ENCODE data around the gene BHLHA15. TPM values are rescaled to one million over a fixed set of nuclear protein-coding genes. Genes with fewer than 3 reads are reported as not detected.

Gene BHLHA15
- total and polyA plus RNA-seq, 2 donors: not detected

DNA sequence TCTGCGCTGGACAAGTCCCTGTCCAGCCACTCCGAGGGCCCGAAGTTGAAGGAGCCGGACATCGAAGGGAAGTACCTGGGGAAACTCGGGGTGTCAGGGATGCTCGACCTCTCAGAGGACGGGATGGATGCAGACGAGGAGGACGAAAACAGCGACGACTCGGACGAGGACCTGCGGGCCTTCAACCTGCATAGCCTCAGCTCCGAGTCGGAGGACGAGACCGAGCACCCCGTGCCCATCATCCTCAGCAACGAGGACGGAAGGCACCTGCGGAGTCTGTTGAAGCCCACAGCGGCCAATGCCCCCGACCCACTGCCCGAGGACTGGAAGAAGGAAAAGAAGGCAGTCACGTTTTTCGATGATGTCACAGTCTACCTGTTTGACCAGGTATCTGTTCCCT lies 17.1 kb upstream of the BHLHA15 start:
- WGBS: 97% methylated on average over 28 of the region's 28 CpGs
- peaks cover 4% of the 10 kb centered on the region for H3K36me3 ChIP-seq (ENCODE audit: insufficient read depth)

DNA sequence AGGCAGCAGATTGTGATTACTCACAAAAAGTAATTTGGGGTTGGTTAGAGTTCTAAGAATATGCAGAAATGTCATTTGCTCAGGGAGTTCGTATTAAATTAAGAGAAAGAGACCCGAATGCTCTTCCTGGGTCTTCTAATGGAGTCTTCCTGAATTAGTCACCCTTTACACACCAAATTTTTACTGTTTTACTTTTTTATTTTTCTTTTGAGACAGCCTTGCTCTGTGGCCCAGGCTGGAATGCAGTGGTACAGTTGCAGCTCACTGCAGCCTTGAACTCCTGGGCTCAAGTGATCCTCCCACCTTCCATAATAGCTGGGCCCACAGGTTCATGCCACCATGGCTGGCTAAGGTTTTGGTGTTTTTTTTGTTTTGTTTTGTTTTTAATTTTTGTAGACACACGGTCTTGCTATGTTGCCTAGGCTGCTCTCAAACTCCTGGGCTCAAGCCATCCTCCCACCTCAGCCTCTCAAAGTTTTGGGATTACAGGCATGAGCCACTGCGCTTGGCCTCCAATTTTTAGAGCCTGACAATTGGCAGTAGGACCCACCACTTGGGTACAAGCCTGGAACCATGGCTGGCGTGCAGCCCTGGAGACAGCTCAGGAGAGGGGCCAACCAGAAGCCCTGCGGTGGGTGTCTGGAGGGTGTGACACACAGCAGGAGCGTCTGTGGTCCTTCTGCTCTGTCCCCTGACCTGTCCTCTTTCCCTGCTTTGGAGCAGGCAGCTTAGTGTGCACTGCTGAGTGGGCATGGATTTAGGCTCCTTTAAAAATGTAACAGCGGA lies 16.4 kb upstream of the BHLHA15 start:
- Histone ChIP-seq H3K27ac (ENCODE audit: low read depth) (no peak overlapping the region), H3K4me3 (ENCODE audit: low read depth, low read length) (no peak overlapping the region), H3K4me1 (ENCODE audit: insufficient read depth) (no peaks in the 10 kb centered on the region), H3K36me3 (ENCODE audit: insufficient read depth) (peaks cover 4% of the 10 kb centered on the region)
- WGBS: 93% methylated on average over 8 of the region's 8 CpGs
- DNase-seq (ENCODE audit: extremely low spot score): no peak

More for the DNA sequence above, 17.1 kb upstream of the BHLHA15 start:
- Histone ChIP-seq H3K27ac (ENCODE audit: low read depth) (no peak overlapping the region), H3K4me1 (ENCODE audit: insufficient read depth) (no peaks in the 10 kb centered on the region), H3K4me3 (ENCODE audit: low read depth, low read length) (no peak overlapping the region)
- no peak for DNase-seq (ENCODE audit: extremely low spot score)

DNA sequence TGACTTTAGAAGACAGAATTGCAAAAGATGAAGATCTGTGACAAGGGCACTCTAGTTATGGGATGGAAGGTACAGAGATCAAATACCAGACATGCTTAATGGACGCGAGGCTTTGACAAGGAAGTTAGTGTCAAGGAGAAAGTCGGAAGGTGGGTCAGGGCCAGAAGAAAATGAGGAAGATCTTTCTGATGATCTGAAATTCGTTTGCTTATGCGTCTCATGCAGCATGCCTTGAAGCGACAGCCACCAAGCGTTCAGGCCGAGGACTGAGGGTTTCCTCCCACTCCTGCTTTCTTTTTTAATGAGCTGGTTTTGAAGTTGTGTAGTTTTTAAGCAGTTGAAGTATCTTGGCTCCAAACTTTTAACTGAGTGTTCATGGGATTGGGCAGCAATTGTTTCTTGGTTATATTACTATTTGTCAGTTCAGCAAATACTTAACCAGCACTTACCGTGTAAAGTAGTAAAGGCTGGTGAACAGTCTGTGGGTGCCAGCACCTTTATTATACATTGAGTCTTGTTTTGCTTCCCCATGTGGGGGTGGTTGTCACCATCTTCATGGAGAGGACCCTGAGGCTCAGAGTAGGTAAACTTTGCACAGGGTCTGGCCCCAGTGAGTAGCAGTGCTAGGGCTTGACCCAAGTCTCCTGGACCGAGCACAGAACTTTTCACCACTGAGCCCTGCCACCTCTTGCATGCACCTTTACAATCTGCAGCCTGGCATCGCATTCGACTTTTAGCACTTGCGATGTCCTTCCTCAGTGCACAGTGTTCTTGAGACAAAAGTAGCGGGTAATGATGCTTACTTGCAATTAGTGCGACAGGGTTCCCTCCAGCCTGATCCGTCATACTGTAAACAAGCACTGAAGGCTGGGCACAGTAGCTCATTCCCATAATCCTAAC lies 14.3 kb upstream of the BHLHA15 start:
- WGBS: 87% methylated on average over 16 of the region's 16 CpGs
- no peak for DNase-seq (ENCODE audit: extremely low spot score)
- H3K4me3 ChIP-seq (ENCODE audit: low read depth, low read length): no peak overlapping the region

DNA sequence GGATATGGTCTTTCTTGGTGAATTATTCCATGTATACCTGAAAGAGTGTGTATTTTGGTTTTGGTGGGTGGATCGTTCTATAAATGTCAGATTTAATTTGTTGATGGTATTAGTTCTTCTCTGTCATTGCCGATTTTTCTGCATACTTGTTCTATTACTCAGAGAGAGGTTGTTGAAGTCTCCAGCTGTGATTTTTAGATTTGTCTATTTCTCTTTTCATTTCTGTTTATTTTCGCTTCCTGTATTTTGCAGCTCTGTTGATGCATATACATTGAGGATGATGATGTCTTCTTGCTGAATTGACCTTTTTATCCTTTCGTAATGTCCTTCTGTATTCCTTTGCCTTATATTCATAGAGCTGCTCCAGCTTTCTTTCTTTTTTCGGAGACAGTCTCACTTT lies 12.1 kb upstream of the BHLHA15 start:
- 92% methylated on average over 5 of the region's 5 CpGs for WGBS
- Histone ChIP-seq H3K27ac (ENCODE audit: low read depth) (no peak overlapping the region), H3K4me1 (ENCODE audit: insufficient read depth) (no peaks in the 10 kb centered on the region), H3K36me3 (ENCODE audit: insufficient read depth) (no peaks in the 10 kb centered on the region), H3K4me3 (ENCODE audit: low read depth, low read length) (no peak overlapping the region)
- no peak for DNase-seq (ENCODE audit: extremely low spot score)

More for the DNA sequence above, 14.3 kb upstream of the BHLHA15 start:
- peaks cover 2% of the 10 kb centered on the region for H3K36me3 ChIP-seq (ENCODE audit: insufficient read depth)
- no peaks in the 10 kb centered on the region for H3K4me1 ChIP-seq (ENCODE audit: insufficient read depth)
- H3K27ac ChIP-seq (ENCODE audit: low read depth): no peak overlapping the region

DNA sequence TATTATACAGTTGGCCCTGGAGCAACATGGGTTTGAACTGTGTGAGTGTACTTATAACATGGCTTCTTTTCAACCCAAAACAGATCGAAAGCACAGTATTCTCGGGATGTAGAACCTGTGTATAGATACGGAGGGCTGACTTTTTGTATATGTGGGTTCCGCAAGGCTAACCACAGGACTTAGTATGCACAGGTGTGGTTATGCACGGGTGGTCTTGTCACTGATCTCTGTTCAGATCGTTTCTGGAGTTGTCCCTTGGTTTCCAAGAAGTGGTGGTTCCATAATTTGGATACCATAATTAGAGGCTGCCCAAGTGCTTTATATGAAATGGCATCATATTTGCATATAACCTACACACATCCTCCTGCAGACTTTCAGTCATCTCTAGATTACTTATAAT lies 10.9 kb upstream of the BHLHA15 start:
- no peaks in the 10 kb centered on the region for H3K4me1 ChIP-seq (ENCODE audit: insufficient read depth)
- no peak overlapping the region for H3K4me3 ChIP-seq (ENCODE audit: low read depth, low read length)
- no peak overlapping the region for H3K27ac ChIP-seq (ENCODE audit: low read depth)
- 91% methylated on average over 6 of the region's 6 CpGs for whole genome bisulfite sequencing
- no peak for DNase-seq (ENCODE audit: extremely low spot score)
- H3K36me3 ChIP-seq (ENCODE audit: insufficient read depth): peaks cover 3% of the 10 kb centered on the region

DNA sequence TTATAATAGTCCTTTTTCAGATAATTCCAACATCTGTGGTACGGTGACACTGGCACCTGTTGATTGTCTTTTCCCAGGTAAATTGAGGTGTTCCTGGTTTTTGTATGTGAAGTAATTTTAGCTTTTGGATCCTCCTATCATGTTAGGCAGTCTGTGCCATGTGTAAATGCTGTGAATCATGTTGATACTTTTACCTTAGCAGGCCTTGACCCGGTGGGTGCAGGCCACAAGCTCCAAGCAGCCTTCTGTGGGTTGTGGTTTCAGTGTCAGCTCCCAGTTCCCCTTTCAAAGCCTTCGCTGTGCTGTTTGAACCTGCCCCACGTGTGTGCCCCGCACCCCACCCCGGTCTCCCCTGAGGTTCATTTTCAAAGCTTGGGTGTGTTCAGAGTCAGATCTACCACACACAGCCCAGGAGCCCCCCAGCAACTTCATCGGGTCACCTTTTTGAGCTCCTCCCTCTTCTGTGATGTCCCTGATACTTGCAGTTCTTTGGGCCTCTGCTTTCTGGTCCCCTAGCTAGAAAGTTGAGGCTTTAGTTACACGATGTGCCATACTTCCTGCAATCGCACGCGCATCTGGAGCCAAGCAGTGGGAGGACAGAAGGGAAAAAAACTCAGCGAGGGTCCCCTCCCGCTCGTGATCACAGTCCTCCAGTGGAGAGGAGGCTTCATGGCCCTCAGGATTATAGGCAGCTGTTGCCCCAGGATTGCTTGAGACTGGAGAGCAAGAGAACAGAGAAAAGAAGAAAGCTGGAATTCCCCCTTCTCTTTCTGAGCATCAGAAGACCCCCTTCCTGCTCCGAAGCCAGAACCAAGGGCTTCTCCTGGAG lies 8.7 kb upstream of the BHLHA15 start:
- peaks cover 7% of the 10 kb centered on the region for H3K36me3 ChIP-seq (ENCODE audit: insufficient read depth)
- H3K4me3 ChIP-seq (ENCODE audit: low read depth, low read length): no peak overlapping the region
- DNase-seq (ENCODE audit: extremely low spot score): no peak
- no peak overlapping the region for H3K27ac ChIP-seq (ENCODE audit: low read depth)
- no peaks in the 10 kb centered on the region for H3K4me1 ChIP-seq (ENCODE audit: insufficient read depth)
- WGBS: 82% methylated on average over 15 of the region's 15 CpGs

DNA sequence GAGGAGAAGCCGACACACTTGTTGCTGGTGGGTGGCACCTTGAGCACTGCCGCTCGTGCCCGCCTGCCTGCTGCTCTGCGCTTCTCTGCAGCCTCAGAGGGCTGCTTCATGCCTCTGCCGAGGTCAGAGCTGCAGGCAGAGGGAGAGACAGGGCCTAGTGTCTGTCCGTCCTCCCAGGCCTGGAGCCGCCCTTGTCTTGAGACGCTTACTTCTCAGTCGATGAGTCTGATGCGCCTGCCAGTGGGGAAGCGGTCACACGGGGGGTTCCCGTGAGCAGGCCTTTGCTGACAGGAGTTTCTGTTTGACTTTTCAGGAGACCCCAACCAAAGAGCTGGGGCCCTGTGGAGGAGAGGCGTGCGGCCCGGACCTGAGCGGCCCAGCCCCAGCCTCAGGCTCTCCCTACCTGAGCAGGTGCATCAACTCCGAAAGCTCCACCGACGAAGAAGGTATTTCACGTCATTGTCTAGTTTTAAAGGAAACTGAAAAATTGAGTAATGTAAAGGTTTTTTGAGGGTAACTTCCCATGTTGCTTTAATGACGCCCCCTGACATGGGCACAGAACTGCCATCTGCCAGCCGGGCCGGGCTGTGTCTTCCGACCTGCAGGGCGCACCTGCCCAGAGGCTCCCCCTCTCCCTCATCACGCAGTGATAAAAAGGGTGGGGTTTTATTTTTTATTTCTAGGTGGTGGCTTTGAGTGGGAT lies 7.8 kb upstream of the BHLHA15 start:
- no peak overlapping the region for H3K27ac ChIP-seq (ENCODE audit: low read depth)
- 95% methylated on average over 28 of the region's 28 CpGs for WGBS

DNA sequence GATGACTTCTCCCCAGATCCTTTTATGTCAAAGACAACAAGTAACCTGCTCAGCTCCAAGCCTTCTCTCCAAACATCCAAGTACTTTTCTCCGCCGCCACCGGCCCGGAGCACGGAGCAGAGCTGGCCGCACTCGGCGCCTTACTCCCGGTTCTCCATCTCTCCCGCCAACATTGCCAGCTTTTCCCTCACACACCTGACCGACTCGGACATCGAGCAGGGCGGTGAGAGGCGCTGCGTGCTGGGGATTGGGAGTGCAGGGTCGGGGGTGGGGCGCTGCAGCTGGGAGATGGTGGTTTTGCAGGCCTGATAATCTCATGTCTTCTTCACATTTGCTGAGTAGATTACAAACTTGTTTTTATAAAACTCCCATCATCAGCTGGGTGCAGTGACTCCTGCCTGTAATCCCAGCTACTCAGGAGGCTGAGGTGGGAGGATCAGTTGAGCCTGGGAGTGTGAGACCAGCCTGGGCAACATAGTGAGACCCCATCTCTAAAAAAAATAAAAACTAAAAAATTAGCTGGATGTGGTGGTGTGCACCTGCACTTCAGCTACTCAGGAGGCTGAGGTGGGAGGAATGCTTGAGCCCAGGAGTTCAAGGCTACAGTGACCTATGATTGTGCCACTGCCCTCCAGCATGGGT lies 7.2 kb upstream of the BHLHA15 start:
- peaks cover 8% of the 10 kb centered on the region for H3K36me3 ChIP-seq (ENCODE audit: insufficient read depth)
- no peak overlapping the region for H3K27ac ChIP-seq (ENCODE audit: low read depth)
- H3K4me3 ChIP-seq (ENCODE audit: low read depth, low read length): no peak overlapping the region
- 97% methylated on average over 18 of the region's 18 CpGs for WGBS
- no peaks in the 10 kb centered on the region for H3K4me1 ChIP-seq (ENCODE audit: insufficient read depth)
- no peak for DNase-seq (ENCODE audit: extremely low spot score)

More for the DNA sequence above, 7.8 kb upstream of the BHLHA15 start:
- H3K36me3 ChIP-seq (ENCODE audit: insufficient read depth): peaks cover 8% of the 10 kb centered on the region
- no peak overlapping the region for H3K4me3 ChIP-seq (ENCODE audit: low read depth, low read length)
- H3K4me1 ChIP-seq (ENCODE audit: insufficient read depth): no peaks in the 10 kb centered on the region
- DNase-seq (ENCODE audit: extremely low spot score): no peak

DNA sequence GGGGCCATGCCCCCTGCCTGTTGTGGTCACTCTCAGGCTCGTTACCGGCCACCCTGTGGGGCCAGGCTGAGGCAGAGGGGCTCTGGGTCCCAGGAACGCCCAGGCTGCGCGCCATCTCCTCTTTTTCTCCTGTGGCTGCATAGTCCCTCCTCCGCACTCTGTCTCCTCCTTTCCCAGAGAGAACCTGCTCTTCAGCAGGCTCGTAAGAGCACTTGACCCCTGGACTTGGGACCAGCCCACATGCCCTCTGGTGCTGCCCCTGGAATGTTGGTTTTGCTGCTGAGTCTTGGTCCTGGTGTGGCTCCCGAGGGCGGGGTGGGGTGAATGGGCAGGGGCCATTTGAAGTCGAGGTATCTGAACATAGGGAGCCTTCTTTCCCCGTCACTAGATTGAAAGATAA lies 6.6 kb upstream of the BHLHA15 start:
- no peaks in the 10 kb centered on the region for H3K4me1 ChIP-seq (ENCODE audit: insufficient read depth)
- 95% methylated on average over 11 of the region's 11 CpGs for WGBS
- no peak for DNase-seq (ENCODE audit: extremely low spot score)
- H3K36me3 ChIP-seq (ENCODE audit: insufficient read depth): peaks cover 8% of the 10 kb centered on the region
- H3K27ac ChIP-seq (ENCODE audit: low read depth): no peak overlapping the region
- no peak overlapping the region for H3K4me3 ChIP-seq (ENCODE audit: low read depth, low read length)

DNA sequence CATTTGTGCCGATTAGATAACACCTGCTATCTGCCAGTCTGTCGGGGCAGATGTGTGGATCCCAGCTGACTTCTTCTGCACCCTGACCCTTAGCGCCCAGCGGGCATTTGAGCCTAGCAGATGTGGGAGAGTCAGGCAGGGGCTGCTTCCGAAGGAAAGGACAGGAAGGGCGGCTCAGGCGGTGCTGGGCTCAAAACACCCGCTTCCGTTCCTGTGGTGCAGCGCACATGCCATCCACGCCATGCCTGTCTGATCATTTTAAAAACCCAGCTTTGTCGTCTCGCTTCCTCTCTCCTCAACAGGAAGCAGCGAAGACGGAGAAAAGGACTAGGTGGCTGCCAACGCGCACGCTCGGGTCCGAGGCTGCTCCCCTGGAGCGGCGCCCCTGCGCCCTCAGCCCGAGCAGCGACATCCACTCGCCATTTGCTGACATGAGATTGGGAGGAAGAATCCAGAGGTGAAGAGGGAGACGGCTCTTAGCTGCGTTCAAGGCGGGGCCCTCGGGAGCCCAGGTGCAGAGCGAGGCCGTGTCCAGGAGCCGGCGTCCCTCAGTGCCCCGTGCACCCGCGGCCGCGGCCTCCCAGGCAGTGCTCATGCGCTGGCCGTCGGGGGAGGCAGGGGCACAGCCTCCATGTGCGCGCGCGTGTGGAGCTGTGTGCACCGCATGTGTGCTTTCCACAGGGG lies 5.9 kb upstream of the BHLHA15 start:
- Histone ChIP-seq H3K4me1 (ENCODE audit: insufficient read depth) (no peaks in the 10 kb centered on the region), H3K4me3 (ENCODE audit: low read depth, low read length) (no peak overlapping the region), H3K27ac (ENCODE audit: low read depth) (no peak overlapping the region), H3K36me3 (ENCODE audit: insufficient read depth) (peaks cover 8% of the 10 kb centered on the region)
- whole genome bisulfite sequencing: 96% methylated on average over 47 of the region's 47 CpGs
- no peak for DNase-seq (ENCODE audit: extremely low spot score)

DNA sequence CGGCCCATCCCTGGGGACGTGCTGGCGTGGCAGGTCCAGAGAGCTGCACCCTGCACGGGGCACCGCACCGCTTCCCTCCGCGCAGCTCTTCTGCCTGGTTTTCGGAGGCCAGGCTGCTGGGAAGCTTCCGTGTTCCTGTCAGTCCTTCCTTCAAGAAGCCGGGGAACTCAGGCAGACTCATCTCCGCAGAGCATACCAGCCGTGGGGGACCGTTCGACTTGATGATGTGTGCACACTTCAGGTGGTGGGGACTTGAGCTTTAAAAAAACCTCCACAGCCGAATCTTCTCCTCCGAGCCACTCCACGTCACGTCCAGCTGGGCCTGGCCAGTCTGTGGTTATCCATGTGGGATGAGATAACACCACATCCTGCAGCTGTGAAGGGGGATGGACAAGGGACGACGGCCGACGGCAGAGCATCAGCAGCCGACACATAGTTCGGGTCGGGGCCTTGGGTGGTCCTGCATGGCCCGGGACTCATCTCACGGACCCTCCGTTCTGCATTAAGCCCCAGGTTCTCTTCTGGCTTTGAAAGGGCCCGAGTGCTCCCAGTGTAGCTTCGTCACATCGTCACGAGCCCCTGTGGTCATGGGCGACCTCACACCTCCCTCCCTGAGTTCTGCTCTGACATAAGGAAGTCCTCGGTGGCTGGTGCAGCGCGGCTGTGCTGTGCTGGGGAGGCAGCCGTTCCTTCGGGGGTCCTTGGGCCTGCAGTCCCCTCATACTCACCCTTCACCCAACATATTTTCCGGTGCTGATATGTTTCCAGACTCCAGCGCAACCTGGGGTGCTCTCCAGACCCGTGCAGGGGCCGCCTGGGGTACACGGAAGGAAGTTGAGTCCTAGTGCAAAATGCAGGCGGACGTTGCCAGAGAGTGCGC lies 4.5 kb upstream of the BHLHA15 start:
- no peak for DNase-seq (ENCODE audit: extremely low spot score)
- peaks cover 8% of the 10 kb centered on the region for H3K36me3 ChIP-seq (ENCODE audit: insufficient read depth)
- WGBS: 92% methylated on average over 47 of the region's 47 CpGs
- H3K4me3 ChIP-seq (ENCODE audit: low read depth, low read length): no peak overlapping the region
- no peaks in the 10 kb centered on the region for H3K4me1 ChIP-seq (ENCODE audit: insufficient read depth)
- H3K27ac ChIP-seq (ENCODE audit: low read depth): no peak overlapping the region
